ENCODE measurements around the gene CRB1. TPM values are rescaled to one million over a fixed set of nuclear protein-coding genes. Genes with fewer than 3 reads are reported as not detected.
A peak's percentile ranks its signal among the peaks of the same experiment; 100 is the strongest.
"Not testable (repeated sequence)": the region's sequence is repeated elsewhere in the genome, so short reads cannot be mapped to it uniquely, and the experiment has no call there.

Gene CRB1
- polyA plus RNA-seq, 5 donors = 0.25 to 0.52 (median 0.32) TPM

DNA sequence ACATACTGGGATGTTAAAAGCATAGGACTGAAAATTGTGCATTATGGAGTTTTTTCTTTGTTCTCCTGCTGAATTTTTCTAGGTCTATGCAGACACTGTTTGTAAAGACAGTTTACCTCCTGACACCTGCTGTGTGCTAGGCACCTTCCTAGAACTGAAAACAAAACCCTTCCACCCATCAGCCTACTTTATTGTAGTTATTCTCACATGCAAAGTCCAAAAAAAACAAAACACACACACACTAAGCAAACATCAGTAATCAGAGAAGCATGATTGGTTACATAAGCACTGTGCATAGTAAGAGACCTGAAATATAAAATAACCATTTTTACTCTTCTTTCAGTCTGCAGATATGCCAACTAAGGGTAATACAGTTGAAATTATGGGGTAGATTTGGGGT, 195.1 kb downstream of the CRB1 start:
- no peak for DNase-seq

DNA sequence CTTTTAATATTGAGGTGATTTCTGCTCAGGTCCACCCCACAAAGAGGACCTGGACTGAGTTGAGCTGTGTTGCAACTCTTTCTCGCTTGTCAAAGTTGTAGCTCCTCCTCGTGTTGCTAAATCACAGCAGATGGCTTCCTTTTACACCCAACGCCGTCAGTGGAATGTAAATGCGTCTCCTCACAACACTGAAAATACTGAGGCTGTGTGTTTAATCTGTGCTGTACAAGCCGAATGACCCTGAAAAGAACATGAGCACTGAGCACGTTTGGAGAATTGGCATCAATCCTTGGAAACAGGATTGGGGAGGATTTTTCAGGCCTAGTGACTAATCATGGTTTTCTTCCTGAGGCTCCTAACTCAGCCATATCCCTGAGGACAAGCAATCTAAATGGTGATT, 196.0 kb downstream of the CRB1 start:
- DNase-seq = peak; percentile 84 to 88

DNA sequence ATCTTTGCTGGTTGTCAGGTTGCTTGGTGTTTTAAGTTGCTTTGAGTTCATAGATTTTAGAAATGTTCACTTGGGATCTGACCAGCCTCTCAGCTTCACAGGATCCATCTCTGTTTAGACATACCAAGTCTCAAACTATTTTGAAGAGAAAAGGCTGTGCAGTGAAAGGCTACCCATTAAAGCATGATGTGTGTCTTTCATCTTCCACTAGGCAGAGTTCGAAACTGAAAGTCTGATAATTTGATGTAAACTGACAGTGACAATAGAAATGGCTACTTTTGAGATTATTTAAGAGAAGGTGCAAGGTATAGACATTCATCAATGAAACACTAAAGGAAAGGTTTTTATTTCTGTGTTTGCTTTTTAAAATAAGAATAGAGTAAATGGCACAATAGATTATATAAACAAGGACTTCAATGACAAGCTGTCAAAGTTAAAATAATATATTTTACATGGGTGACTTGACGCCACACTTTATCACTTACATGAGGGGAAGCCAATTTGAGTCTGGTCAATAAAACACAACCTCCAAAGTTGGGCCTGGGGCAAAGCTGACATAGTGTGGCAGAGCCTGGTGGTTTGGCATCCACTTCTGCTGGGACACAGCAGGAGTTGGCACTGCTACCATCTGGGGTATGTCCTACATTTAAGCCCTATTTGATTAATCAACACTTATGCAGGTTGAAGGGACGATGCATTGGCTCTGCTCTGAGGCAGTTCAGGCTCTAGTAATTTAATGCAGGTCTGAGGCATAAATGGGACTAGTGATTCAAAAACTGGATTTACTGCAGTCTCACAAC, 197.7 kb downstream of the CRB1 start:
- no peak for DNase-seq

DNA sequence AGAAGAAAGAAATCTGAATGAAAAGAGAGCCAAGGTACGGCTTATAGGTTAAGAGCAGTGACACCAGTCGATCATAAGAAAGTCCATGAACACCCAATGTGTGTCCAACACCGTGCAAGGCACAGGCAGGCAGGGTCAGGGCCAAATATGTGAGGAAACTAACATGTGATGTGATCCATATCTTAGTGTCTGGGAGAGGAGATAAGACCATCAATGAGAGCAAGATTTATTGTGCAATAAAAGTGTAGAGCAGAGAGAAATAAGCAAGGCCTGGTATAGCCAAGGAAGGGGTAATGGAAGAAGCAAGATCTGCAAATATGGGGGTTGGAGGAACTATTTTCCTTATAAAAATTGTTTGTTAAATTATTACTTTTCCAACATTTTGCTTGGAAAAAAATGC, 198.8 kb downstream of the CRB1 start:
- no peak for DNase-seq

DNA sequence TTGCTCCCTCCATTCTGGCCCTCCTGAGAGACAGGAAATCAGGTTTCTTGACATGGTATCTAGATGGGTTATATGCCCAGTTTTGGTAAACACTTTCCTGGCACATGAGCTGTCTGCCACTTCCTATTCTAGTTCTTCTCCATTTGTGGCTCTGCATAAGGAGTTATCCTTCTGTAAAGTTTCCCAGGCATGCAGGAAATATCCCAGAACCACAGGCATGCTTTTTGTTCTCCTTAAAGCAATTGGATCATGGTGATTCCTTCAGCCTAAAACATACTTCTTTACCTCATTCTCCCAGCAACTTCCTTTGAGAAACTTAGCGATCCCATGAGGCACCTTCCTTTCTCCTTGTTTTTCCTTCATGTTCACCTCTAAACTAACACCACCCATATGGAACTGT, 199.8 kb downstream of the CRB1 start:
- no peak for DNase-seq

DNA sequence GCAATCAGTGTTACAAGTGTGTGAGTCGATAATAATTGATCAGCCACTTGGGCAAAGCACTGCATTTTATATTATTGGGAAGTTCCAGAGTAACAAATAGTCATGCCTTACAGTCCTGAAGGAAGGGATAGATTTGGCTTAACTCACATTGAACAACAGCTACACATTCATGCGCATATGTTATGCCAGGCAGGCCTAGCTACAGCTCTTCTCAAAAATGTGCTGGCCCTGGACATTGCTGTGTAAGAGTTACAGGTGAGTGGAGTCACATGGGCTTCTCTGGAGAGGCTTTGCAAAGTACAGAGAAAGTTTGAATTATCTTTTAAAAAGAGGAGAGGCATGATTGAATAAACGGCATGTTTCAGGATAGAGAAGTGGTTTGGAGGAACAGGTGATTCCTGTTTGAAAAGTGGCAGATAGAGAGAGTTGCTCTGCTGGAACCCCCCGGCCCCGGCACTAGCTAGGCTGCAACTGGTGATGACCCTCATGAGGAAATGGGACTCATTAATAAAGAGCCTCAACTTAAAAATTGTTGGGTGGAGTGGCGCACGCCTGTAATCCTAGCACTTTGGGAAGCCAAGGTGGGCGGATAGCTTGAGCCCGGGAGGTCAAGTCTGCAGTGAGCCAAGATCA, 200.6 kb downstream of the CRB1 start:
- no peak for DNase-seq

DNA sequence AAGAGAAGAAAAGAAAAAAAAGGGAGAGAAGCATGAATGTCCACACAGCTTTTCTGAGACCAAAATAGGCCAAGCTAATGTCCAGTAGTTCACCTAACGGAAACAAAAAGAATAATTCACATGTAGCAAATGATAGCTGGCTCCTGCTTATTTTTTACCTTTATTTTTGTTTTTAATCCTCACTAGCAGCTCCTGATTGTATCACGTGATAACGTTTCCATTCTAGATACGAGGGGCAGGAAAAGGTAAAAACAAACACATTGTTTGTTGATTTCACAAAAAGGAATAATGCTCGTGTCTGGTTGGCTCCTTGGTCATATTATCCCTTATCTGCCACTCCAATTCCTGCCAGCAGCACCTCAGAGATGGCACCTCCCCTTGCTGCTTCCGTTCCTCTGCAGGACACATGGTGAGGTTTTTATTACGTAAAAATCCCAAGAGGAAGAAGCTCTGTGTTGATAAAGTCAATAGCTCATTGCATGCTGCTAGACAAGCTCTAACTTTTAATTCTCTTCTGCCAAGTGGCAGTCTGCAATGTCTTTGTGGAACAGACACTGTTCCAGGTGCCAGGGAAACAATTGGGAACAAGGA, 201.7 kb downstream of the CRB1 start:
- DNase-seq = no peak

DNA sequence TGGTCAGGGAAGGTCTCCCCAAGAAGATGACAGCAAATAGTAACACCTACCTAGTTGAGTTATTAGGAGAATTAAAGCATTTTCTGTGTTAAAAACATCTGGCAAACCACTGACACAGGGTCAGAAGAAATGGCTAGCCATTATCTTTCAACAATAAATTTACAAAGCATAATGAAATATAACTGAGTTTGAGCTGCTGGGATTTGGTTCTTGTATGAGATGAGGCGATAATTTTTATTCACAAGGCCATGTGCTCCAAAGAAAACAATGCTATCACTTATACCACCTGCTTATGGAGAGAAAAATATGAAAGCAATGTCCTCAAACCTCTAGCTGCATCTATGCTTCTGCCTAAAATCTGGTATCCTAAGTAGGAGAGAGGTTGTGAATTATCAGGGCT, 202.3 kb downstream of the CRB1 start:
- DNase-seq = no peak

DNA sequence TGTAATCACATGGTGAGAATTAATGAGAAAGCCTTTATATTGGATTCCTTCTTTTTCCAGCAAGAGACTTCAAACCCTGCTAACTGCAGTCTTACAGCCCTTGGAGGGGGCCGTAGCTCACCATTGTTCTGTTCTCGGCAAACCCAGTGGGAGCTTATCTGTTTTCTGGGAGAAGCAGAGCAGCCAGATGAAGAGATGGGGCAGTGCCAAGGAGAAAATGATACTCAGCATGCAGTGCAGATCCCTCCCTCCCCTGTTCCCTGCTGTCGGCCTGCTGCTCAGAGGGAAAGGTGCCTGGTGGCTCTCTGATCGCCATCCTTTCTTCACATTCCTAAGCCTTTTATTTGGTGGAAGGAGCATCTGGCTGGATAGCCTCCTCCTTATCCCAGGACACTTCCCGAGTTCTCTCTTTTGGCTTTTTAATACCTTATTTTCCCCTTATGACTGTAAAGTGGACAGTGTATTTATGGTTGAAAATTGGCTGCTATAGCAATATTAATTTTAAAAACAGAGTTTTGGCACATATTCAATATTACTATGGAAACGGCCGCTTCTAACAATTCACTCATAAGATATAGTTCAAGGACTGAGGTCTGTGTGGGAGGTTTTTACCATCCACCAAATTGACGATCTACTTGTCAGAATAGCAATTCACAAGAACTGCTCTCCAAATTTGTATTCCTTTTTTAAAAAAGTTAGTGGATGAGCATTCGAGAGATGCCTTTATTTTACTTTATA, 203.4 kb downstream of the CRB1 start:
- peak in 1 of 2 donors; percentile 17 for DNase-seq

DNA sequence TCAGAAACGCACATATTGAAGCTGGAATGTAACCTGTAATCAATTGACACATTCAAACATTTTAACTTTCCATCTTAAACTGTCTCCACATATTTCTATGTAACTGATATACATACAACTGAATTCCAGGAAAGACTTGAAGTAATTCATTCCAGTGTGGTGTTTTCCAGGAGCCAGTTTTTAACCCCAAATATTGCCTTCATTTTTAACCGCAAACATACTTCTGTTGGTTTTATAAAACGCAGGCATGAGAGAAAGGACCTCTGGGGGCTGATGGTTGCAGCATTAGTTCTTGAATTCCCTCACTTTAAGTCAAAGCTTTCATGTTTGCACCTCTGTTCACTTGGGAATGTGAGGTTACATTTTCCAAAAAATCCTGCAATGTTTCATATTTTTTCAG, 204.1 kb downstream of the CRB1 start:
- no peak for DNase-seq

DNA sequence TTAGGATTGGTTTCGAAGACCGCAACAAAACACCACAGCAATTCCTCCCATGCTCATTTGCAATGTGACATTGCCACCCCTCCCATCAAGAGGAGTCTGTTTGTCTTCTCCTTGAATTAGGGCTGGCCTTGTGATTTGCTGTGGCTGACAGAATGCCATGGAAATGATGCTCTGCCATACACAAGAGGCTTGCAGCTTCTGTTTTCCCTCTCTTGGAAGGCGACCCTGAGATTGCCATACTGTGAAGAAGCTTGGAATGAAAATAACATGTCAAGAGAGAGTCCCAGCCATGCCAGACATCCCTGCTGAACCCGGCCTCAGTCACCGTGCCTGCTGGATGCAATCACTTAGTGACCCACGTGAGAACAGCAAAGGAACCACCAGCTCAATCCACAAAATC, 212.4 kb downstream of the CRB1 start:
- DNase-seq = no peak

DNA sequence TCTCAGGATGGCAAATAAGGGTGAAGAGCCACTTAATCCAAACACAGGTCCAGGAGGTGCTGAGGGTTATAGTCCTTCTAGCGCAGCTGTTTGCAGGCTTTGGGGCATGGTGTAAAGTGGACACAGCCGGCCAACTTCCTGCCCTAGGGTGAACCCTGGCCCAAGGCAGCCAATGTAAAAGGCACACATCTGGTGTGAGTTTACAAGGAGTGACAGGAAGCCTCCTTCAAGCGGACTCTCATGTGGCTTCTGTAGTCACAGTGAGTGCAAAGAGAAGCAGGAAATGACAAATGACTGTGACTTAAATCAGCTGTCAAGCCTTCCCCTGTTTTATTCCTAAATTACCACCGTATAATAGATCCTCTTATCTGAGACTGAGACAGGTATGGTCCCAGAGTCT, 213.0 kb downstream of the CRB1 start:
- DNase-seq = no peak

DNA sequence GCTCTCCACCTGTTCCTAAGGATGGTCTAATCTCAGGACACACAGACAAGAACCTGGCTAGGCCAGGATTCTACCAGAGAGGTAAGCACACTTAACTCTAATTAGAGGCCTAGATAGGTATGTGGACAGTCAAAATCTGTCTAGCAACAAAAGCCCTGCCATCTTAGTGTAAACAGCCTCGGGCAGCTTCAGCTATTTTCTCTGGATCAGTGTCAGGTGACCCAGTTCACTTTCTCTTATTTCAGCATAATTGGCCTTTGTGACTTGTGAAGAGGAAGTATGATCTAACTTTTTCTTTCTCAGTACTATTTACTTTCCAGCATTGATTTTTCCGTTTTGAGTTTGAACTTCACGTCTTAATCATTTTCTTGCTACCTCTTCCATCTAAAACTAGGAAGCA, 217.7 kb downstream of the CRB1 start:
- no peak for DNase-seq

DNA sequence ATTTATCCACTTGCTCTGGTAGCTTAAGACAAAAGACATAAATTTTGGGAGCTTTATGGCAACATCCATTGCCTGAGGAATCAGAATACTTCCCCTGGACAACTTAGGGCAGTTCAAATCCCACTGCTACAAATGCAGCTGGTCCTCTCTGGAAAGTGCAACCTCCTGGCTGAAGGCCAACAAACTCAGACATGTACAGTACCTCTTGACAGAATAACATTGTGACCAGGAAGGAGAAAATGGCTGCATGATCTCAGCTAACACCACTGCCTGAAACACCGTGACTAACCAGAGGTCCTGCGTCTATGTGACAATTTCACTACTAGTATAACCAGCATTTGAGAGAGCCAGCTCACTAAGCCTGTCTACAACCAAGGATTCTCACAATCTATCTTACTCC, 218.9 kb downstream of the CRB1 start:
- peak in 1 of 2 donors; percentile 17 for DNase-seq

DNA sequence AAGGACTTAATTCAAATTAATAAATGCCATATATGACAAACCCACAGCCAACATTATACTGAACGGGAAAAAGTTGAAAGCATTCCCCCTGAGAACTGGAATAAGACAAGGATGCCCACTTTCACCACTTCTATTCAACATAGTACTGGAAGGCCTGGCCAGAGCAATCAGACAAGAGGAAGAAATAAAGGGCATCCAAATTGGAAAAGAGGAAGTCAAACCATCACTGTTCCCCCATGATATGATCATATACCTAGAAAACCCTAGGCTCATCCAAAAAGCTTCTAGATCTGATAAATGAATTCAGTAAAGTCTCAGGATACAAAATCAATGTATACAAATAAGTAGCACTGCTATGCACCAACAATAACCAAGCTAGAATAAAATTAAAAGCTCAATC, 223.5 kb downstream of the CRB1 start:
- DNase-seq = not testable (repeated sequence)

DNA sequence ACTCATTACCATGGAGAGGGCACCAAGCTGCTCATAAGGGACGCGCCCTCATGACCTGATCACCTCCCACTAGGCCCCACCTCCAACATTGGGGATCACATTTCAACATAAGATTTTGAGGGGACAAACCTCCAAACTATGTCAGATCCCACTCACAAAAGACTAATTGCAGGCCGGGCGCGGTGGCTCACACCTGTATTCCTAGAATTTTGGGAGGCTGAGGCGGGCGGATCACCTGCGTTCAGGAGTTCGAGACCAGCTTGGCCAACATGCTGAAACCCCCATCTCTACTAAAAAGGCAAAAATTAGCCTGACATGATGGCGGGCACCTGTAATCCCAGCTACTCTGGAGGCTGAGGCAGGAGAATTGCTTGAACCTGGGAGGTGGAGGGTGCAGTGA, 228.7 kb downstream of the CRB1 start:
- no peak for DNase-seq

DNA sequence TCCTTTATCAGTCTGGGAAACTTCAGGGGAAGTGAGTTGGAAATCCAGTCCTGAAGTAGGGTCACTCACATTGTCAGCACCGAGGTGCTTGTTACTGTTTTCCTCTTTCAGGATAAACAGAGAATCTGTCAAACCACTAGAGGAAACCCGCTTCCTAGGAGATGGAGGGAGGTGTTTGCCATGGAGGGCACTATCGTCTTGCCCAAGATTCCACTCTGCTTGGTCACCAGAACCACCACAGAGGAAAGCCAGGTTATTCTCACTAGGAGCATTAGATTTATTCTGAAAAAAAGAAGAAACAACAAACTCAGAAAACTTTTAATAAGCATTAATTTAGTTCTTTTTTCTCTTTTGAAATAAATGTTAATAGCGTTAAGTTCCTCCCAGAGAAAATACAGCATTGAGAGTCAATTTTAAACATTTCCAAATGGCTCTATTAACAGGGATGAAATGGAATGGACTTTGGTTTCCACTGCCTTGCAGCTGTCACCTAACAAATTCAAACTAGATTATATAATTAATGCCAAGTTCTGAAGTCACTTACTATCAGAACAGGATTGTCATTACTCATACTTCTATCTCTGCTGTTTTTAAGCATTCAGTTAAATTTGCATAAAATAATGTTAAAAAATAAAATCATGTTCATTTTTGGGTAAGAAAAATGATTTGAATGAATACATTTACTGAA, 242.8 kb downstream of the CRB1 start:
- no peak for DNase-seq

DNA sequence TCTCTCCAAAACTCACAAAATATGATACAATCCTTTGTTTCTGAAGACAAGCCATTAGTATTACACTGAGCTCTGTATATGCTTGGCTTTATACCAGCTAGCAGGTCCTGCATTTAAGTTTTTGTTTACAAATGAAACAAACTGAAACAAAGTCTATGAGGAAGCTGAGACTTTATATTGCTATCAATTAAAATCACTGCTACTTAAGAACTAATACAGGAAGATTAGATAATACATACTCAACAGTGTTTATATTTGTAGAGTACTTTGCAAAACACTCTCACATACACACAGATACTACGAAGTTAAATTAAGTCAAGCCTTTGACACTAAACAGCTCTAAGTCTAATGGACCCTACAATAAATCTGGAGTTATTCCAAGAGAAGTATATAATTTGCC, 247.4 kb downstream of the CRB1 start:
- DNase-seq = peak; percentile 17 to 31

DNA sequence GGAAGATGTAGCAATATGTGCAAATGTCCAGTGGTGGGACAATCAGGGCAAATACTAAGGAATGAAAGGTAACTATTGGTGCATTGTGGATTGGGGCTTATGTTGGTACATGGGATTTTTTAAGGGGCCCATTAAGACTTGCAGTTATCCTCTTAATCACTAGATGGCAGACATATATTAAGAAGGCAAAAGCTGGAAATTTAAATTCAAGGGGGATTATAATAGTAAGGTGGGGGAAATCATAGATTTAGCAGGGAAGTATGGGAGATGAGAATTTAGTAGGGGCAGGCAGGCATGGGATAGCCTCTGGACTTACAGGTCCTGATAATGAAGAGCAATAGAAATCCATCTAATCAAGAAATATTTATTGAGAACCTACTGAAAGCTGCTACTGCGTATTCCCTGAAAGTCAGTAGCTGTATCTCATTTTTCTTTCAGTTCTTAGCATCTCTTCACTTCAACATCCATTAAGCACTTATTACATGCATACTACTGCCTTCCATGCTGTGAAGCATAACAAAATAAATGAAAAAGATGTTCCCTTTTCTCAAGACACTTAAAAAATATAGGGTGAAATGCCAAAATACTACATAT, 251.8 kb downstream of the CRB1 start:
- DNase-seq = no peak

DNA sequence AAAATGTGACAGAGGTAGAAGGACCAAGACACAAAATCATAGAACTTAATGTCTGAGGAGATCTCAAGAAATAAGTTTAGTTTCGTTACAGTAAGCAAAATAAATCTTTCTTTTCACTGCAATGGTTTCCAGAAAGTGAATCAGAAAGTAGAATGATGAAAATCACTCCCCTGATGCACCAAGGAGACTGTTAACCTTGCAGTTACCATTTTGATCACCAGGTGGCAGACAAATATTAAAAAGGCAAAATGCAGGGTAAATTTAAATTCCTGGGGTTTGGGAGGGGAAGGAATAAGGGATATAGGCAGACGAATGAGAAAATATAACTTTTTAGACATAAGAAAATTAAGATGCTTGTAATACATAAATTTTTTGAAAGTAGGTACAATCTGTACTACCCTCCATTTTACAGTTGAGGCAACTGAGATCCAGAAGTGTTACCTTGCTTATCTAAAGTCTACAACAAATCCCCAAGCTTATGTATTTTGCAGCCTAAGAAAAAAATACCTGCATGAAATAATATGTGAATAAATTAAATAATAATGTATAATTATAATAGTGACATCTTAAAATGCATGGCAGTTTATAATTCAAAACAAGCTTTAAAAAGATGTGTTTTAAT, 253.2 kb downstream of the CRB1 start:
- no peak for DNase-seq

DNA sequence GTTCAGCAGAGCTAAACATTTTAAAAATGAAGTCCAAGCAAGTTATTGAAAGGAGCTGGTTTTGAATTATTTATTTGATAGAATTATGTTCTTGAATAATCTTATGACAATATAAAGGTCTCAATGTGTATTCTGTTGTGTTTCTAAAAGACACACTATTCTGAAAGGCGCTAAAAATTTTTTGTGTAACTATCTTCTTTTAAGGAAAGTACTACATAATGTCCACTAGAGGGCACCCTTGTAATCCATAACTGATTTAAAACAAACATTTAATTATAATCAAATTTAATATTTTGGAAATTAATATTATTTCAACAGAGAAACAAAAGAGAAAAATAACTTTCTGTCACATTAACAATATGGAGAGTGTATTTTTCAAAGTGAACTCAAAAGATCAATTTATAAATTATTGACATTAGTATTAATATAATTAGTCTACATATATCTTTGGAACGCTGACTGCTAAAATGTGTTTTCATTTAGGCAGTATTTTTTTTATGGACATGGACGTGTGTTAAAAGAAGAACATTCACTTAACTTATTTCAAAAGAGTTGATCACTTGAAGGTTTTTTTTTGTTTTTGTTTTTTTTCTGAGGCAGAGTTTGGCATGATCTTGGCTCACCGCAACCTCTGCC, 258.8 kb downstream of the CRB1 start:
- DNase-seq = no peak

Measured in right lung (tissue), 5 donors.